CD4-positive, CD25-positive, alpha-beta regulatory T cell (primary cell): ENCODE measurements around the gene PASD1. TPM values are rescaled to one million over a fixed set of nuclear protein-coding genes. Genes with fewer than 3 reads are reported as not detected.

ENCODE experiments used
- ATAC-seq, 2 donors: fragments of 150-1000 bp; cut with Tn5 transposase; one replicate each; pipeline ENCODE4 v1.10.0; 2021; ENCODE audit warnings: low read depth in 2 of 2, moderate number of reproducible peaks in 2 of 2, moderate library complexity in 1 of 2
- DNase-seq, 3 donors: peaks; one replicate each; pipeline versions ENCODE4 v3.0.0 to v3.0.0-alpha.2; 2012 to 2022; ENCODE audit warnings: mixed read lengths in 1 of 3
- H3K27ac ChIP-seq: one replicate; pipeline ENCODE4 v1.7.0; 2013; ENCODE audit warnings: mild to moderate bottlenecking, low read length; ENCODE audit not compliant: insufficient read depth, poor library complexity, severe bottlenecking
- H3K27me3 ChIP-seq: one replicate; pipeline ENCODE4 v1.7.0; 2013; ENCODE audit warnings: low read length; ENCODE audit not compliant: control insufficient read depth, insufficient read depth
- H3K36me3 ChIP-seq: one replicate; pipeline ENCODE4 v1.7.0; 2013; ENCODE audit warnings: mild to moderate bottlenecking, low read length, moderate library complexity; ENCODE audit not compliant: control insufficient read depth, insufficient read depth
- H3K4me1 ChIP-seq: 2 replicates; pipeline ENCODE4 v1.7.0; 2013; ENCODE audit warnings: mild to moderate bottlenecking, low read length; ENCODE audit not compliant: insufficient read depth, control insufficient read depth, poor library complexity, severe bottlenecking
- H3K4me3 ChIP-seq: one replicate; pipeline ENCODE4 v1.7.0; 2013; ENCODE audit warnings: low read depth, mild to moderate bottlenecking, low read length, moderate library complexity
- H3K9me3 ChIP-seq, 2 experiments: 1 replicate in 1 of 2; 2 replicates in 1 of 2; pipeline ENCODE4 v1.7.0; 2013; ENCODE audit warnings: low read length in 2 of 2, mild to moderate bottlenecking in 1 of 2, moderate library complexity in 1 of 2; ENCODE audit not compliant: control insufficient read depth in 2 of 2
- H3K27ac Mint-ChIP-seq, 3 donors: one replicate each; pipeline ENCODE4 v1.8.0; 2020 to 2022; ENCODE audit warnings: mild to moderate bottlenecking in 3 of 3, mixed read lengths in 3 of 3, moderate library complexity in 2 of 3
- H3K27me3 Mint-ChIP-seq: one replicate; pipeline ENCODE4 v1.8.0; 2022; ENCODE audit warnings: mild to moderate bottlenecking, mixed read lengths
- H3K36me3 Mint-ChIP-seq: one replicate; pipeline ENCODE4 v1.8.0; 2020; ENCODE audit warnings: mixed read lengths
- H3K4me1 Mint-ChIP-seq, 4 donors: one replicate each; pipeline ENCODE4 v1.8.0; 2020 to 2022; ENCODE audit warnings: mixed read lengths in 4 of 4, mild to moderate bottlenecking in 1 of 4
- H3K4me3 Mint-ChIP-seq, 4 donors: one replicate each; pipeline ENCODE4 v1.8.0; 2020 to 2022; ENCODE audit warnings: mild to moderate bottlenecking in 4 of 4, mixed read lengths in 4 of 4, moderate library complexity in 3 of 4
- H3K9me3 Mint-ChIP-seq, 7 donors: one replicate each; pipeline ENCODE4 v1.8.0; 2020 to 2022; ENCODE audit warnings: mixed read lengths in 7 of 7, mild to moderate bottlenecking in 3 of 7, moderate library complexity in 2 of 7
- polyA plus RNA-seq, 4 donors: library from polyadenylated mRNA; unstranded; fragments of 300-500 nt; fragmentation: Illumina TruSeq; gene quantifications; one replicate each; pipeline ENCODE4 v1.2.3, GENCODE V29; 2021
- total RNA-seq: library from RNA; stranded (reverse); gene quantifications from one replicate; pipeline ENCODE4 v1.2.3, GENCODE V29; 2022

The PASD1 gene
- total and polyA plus RNA-seq, 5 donors from 2014 or later = not detected

DNA sequence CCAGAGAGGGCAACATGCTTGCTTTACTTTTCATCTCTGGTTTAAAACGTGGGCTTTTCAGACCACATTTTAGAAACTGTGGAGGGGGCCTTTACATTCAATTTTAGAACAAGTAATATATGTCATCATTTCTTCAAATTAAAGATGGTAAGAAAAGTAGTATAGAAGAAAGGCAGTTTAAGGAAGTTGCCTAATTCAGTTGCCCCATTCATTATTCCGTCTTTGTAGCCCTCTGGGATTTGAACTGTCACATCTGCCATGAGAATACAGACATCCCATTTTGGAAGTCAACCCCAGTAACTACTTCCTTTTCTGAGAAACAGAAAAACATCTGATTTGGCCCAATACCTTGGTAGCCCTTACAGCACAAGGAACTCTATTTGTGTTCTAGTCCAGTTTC, 61.2 kb downstream of the PASD1 start:
- no peak overlapping the region for H3K27ac ChIP-seq
- H3K4me1 Mint-ChIP-seq = no peaks in the 10 kb centered on the region
- no peaks in the 10 kb centered on the region for H3K27me3 ChIP-seq
- DNase-seq (no peak), ATAC-seq (no peak)
- H3K27ac Mint-ChIP-seq = no peak overlapping the region
- H3K9me3 Mint-ChIP-seq = peaks cover 0 to 1% (median 0%) of the 10 kb centered on the region in 7 donors
- no peaks in the 10 kb centered on the region for H3K27me3 Mint-ChIP-seq
- no peak overlapping the region for H3K4me3 ChIP-seq
- no peaks in the 10 kb centered on the region for H3K9me3 ChIP-seq
- no peaks in the 10 kb centered on the region for H3K36me3 Mint-ChIP-seq
- no peaks in the 10 kb centered on the region for H3K36me3 ChIP-seq
- H3K4me1 ChIP-seq = no peaks in the 10 kb centered on the region
- H3K4me3 Mint-ChIP-seq = no peak overlapping the region

GRCh38 chrX:151631822-151632221, 68.3 kb downstream of the PASD1 start:
- no peak overlapping the region for H3K27ac Mint-ChIP-seq
- DNase-seq (no peak), ATAC-seq (no peak)
- no peak overlapping the region for H3K4me3 Mint-ChIP-seq
- no peaks in the 10 kb centered on the region for H3K27me3 Mint-ChIP-seq
- peaks cover 0 to 3% (median 0%) of the 10 kb centered on the region in 7 donors for H3K9me3 Mint-ChIP-seq
- H3K4me1 ChIP-seq = no peaks in the 10 kb centered on the region
- no peaks in the 10 kb centered on the region for H3K36me3 ChIP-seq
- no peak overlapping the region for H3K4me3 ChIP-seq
- H3K36me3 Mint-ChIP-seq = no peaks in the 10 kb centered on the region
- H3K9me3 ChIP-seq = no peaks in the 10 kb centered on the region
- no peaks in the 10 kb centered on the region for H3K4me1 Mint-ChIP-seq
- H3K27me3 ChIP-seq = no peaks in the 10 kb centered on the region
- H3K27ac ChIP-seq = no peak overlapping the region

DNA sequence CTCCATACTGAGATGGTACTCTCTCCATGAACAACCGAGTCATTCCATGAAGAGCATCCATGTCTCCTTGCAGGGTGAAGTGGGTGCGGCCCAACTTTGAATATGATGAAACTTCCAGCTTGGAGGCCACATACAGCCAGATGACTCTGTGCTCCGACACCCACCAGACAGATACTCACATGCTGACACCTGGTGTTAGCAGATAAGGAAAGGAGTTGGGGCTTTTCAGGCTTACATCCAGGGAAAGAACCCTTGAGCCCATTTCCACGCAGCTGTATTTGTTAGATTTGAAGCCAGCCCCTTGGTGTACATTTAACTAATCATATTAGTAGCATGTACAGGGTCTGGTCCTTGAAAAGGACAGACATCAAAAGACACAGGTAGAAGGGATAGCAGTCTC, 69.7 kb downstream of the PASD1 start:
- DNase-seq (no peak), ATAC-seq (no peak)
- Mint-ChIP-seq H3K4me3 (no peak overlapping the region), H3K4me1 (no peaks in the 10 kb centered on the region), H3K27me3 (no peaks in the 10 kb centered on the region), H3K27ac (no peak overlapping the region), H3K36me3 (no peaks in the 10 kb centered on the region), H3K9me3 (peaks cover 0 to 3% (median 0%) of the 10 kb centered on the region in 7 donors)
- Histone ChIP-seq H3K4me3 (no peak overlapping the region), H3K27me3 (no peaks in the 10 kb centered on the region), H3K27ac (no peak overlapping the region), H3K4me1 (no peaks in the 10 kb centered on the region), H3K36me3 (no peaks in the 10 kb centered on the region), H3K9me3 (no peaks in the 10 kb centered on the region)

GRCh38 chrX:151634937-151635336, 71.5 kb downstream of the PASD1 start:
- no peak for ATAC-seq
- Mint-ChIP-seq H3K27me3 (peaks cover 4% of the 10 kb centered on the region), H3K4me1 (no peaks in the 10 kb centered on the region), H3K4me3 (no peak overlapping the region), H3K36me3 (no peaks in the 10 kb centered on the region), H3K9me3 (peaks cover 0 to 3% (median 0%) of the 10 kb centered on the region in 7 donors), H3K27ac (no peak overlapping the region)
- H3K9me3 ChIP-seq = no peaks in the 10 kb centered on the region
- no peak overlapping the region for H3K4me3 ChIP-seq
- DNase-seq = no peak
- no peaks in the 10 kb centered on the region for H3K36me3 ChIP-seq
- H3K27ac ChIP-seq = no peak overlapping the region
- no peaks in the 10 kb centered on the region for H3K4me1 ChIP-seq
- H3K27me3 ChIP-seq = no peaks in the 10 kb centered on the region

- Mint-ChIP-seq H3K9me3 (no peaks in the 10 kb centered on the region), H3K4me3 (no peak overlapping the region), H3K27ac (no peak overlapping the region), H3K36me3 (no peaks in the 10 kb centered on the region), H3K27me3 (peaks cover 4% of the 10 kb centered on the region), H3K4me1 (no peaks in the 10 kb centered on the region)
- Histone ChIP-seq H3K4me1 (no peaks in the 10 kb centered on the region), H3K36me3 (no peaks in the 10 kb centered on the region), H3K27ac (no peak overlapping the region), H3K27me3 (no peaks in the 10 kb centered on the region), H3K9me3 (no peaks in the 10 kb centered on the region), H3K4me3 (no peak overlapping the region)
- no peak for DNase-seq
- ATAC-seq = no peak
Observed at GRCh38 chrX:151641564-151641963, 78.1 kb downstream of the PASD1 start.

DNA sequence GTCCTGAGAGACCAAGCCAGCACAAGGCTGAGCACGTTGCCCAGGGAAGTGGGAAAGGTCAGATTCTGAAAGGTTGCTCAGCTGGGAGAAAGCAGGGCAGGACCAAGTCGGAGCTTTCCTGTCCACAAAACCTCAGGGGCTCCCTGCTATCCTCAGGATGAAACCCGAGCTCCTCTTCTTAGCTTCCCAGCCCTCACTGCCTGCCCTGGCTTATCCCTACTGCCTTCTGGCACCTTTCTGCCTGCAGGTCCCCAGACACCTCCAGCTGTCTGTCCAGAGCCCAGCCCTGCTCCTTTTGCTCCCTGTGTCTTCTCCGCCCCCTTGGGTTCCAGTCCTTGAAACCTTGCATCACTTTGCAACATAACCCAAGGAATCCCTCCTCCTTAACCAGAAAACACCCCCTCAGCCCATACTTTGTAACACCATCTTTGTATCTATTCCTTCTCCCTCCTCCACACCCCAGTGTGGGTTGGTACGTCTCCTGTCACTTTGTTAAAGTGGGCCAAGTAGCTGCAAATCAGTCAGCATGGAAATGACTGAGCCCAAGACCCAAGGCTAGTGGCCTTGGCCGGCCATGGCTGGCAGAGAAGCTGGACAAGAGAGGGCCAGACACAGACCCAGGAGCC, 111.8 kb downstream of the PASD1 start:
- Mint-ChIP-seq H3K4me3 (no peak overlapping the region), H3K36me3 (no peaks in the 10 kb centered on the region), H3K4me1 (no peaks in the 10 kb centered on the region), H3K9me3 (no peaks in the 10 kb centered on the region), H3K27me3 (no peaks in the 10 kb centered on the region), H3K27ac (no peak overlapping the region)
- H3K9me3 ChIP-seq = no peaks in the 10 kb centered on the region
- H3K4me1 ChIP-seq = no peaks in the 10 kb centered on the region
- no peak for DNase-seq
- H3K36me3 ChIP-seq = no peaks in the 10 kb centered on the region
- H3K27ac ChIP-seq = no peak overlapping the region
- ATAC-seq = no peak
- H3K4me3 ChIP-seq = no peak overlapping the region
- no peaks in the 10 kb centered on the region for H3K27me3 ChIP-seq

DNA sequence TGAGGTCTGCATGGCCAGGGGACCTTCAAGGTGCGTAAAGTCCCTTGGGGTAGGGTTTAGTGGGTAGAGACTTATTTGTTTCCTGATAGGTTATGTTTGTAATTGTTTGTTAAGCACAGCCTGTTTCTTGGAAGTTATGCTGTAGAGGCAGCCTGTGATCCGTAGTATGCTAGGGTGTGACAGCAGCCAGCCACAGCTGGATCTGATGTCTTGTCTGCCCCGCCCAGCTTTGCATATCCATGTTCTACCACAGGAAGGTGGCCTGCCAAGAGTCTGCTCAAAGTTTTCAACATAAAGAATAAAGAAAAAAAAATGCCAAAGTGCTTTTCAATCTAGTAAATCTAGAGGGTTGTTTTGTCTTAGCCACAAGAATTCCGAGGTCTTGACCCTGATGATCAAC, 112.7 kb downstream of the PASD1 start:
- Histone ChIP-seq H3K4me1 (no peaks in the 10 kb centered on the region), H3K27ac (no peak overlapping the region), H3K36me3 (no peaks in the 10 kb centered on the region), H3K9me3 (no peaks in the 10 kb centered on the region), H3K27me3 (no peaks in the 10 kb centered on the region), H3K4me3 (no peak overlapping the region)
- ATAC-seq = no peak
- Mint-ChIP-seq H3K36me3 (no peaks in the 10 kb centered on the region), H3K27me3 (no peaks in the 10 kb centered on the region), H3K4me1 (no peaks in the 10 kb centered on the region), H3K9me3 (no peaks in the 10 kb centered on the region), H3K27ac (no peak overlapping the region), H3K4me3 (no peak overlapping the region)
- no peak for DNase-seq

- Mint-ChIP-seq H3K27me3 (peaks cover 7% of the 10 kb centered on the region), H3K27ac (no peak overlapping the region), H3K4me1 (no peaks in the 10 kb centered on the region), H3K9me3 (no peaks in the 10 kb centered on the region), H3K36me3 (no peaks in the 10 kb centered on the region), H3K4me3 (no peak overlapping the region)
- no peaks in the 10 kb centered on the region for H3K4me1 ChIP-seq
- H3K4me3 ChIP-seq = no peak overlapping the region
- DNase-seq (no peak), ATAC-seq (no peak)
- no peaks in the 10 kb centered on the region for H3K36me3 ChIP-seq
- H3K9me3 ChIP-seq = no peaks in the 10 kb centered on the region
- no peak overlapping the region for H3K27ac ChIP-seq
- H3K27me3 ChIP-seq = no peaks in the 10 kb centered on the region
Observed at GRCh38 chrX:151679798-151680402, 116.4 kb downstream of the PASD1 start.
